ENCODE results near the gene EPS8L1.

EPS8L1 gene

DNA sequence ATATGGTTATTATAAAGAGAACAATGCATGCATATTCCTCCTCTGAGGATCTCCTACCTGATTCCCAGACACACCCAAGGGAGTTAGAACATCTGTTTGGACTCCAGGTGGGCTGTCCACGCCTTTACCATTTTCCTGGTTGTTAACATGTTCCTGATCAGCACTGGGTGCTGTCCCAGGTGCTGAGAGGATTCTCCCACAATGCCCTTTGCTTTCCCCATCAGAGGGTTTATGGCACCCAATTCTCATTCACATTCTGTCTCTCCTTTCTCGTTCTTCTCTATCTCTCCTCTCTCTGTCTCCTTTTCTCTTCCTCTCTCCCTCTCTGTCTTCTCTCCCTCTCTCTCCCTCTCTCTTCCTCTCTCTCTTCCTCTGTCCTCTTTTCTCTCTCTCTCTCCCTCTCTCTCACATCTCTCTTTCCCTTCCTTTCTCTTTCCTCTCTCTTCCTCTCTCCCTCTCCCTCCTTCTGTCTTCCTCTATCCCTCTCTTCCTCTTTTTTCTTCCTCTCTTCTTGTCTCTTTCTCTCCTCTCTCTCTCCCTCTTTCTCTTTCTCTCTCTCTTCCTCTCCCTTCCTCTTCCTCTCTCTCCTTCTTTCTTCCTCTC is 9.5 kb upstream of the EPS8L1 start:
- TF ChIP-seq, protein P1, sequence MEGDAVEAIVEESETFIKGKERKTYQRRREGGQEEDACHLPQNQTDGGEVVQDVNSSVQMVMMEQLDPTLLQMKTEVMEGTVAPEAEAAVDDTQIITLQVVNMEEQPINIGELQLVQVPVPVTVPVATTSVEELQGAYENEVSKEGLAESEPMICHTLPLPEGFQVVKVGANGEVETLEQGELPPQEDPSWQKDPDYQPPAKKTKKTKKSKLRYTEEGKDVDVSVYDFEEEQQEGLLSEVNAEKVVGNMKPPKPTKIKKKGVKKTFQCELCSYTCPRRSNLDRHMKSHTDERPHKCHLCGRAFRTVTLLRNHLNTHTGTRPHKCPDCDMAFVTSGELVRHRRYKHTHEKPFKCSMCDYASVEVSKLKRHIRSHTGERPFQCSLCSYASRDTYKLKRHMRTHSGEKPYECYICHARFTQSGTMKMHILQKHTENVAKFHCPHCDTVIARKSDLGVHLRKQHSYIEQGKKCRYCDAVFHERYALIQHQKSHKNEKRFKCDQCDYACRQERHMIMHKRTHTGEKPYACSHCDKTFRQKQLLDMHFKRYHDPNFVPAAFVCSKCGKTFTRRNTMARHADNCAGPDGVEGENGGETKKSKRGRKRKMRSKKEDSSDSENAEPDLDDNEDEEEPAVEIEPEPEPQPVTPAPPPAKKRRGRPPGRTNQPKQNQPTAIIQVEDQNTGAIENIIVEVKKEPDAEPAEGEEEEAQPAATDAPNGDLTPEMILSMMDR (IDR thresholded peaks at IDR 0.05; ENCODE audit: low read depth, low read length): no peak
- no peak for DNase-seq (ENCODE audit: low read depth, low spot score)
- no peak overlapping the region for H3K4me3 ChIP-seq (ENCODE audit: low read depth, low read length)
- in situ Hi-C loops (cut with HindIII; ENCODE audit: low sequenced_read_pairs): no loop called here

DNA sequence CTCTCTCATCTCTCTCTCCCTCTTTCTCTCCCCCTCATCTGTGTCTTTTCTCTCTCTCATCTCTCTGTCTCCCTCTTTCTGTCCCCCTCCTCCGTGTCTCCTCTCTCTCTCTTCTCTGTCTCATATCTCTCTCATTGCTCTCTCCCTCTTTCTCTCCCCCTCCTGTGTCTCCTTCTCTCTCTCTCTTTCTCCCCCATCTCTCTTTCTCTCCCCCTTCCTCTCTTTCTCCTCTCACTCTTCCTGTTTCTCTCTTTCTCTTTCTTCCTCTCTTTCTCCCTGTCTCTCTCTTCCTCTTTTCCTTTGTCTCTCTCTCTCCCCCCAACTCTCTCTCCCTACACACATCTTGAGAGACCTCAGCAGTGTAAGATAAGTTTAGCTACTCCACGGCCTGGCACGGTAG is 7.8 kb upstream of the EPS8L1 start:
- DNase-seq (ENCODE audit: low read depth, low spot score): no peak
- TF ChIP-seq, protein P1 (IDR thresholded peaks at IDR 0.05; ENCODE audit: low read depth, low read length): no peak
- in situ Hi-C loops (cut with HindIII; ENCODE audit: low sequenced_read_pairs): no loop called here
- no peak overlapping the region for H3K4me3 ChIP-seq (ENCODE audit: low read depth, low read length)

DNA sequence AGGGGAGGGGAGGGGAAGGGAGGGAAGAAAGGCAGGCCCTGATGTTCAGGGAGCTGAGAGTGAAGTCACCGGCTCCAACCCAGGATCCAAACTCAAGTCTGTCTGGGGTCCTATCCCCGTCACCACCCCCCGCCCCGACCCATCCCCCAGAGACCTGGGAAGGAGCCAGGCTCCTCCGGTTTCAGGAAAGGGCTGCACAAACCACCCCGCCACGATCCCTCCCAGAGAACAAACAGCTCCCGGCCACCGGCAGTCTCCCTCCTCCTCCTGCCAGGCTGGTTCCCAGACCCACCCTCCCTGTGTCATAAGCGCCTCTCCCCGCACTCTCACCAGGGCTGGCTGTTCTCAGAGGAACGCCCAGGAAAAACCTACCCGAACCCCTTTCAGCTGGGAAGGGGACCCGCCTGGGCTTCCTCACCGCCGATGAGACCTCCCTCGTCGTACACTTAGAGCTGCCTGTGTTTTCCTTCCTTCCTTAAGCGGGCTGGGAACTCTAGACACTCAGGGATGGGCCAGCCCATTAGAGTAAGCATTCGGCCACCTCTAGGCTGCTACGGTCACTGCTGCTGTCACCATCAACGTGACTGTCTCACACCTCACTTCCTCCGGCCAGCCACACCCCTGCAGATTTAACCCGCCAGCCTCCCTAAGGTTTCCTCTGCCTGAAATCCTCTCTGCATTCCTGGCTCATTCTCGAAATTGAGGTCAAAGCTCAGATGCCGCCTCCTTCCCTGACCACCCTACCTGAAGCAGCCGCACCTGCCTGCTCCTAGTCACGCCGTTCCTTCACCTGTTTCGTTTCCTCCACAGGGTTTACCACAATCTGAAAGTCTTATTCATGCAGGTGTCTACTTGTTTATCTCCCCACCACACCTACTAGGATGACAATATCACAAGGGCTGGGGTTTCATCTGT is 6.5 kb upstream of the EPS8L1 start:
- in situ Hi-C loops (cut with HindIII; ENCODE audit: low sequenced_read_pairs): no loop called here
- H3K4me3 ChIP-seq (ENCODE audit: low read depth, low read length): no peak overlapping the region
- DNase-seq (ENCODE audit: low read depth, low spot score): peak; percentile 30
- TF ChIP-seq, protein P1 (IDR thresholded peaks at IDR 0.05; ENCODE audit: low read depth, low read length): no peak

- in situ Hi-C loops (cut with HindIII; ENCODE audit: low sequenced_read_pairs): no loop called here
- TF ChIP-seq, protein P1 (IDR thresholded peaks at IDR 0.05; ENCODE audit: low read depth, low read length): no peak
- DNase-seq (ENCODE audit: low read depth, low spot score): no peak
- H3K4me3 ChIP-seq (ENCODE audit: low read depth, low read length): no peak overlapping the region
These were observed 5.8 kb upstream of the EPS8L1 start for GRCh38 chr19:55069865-55070197.

- TF ChIP-seq, protein P1 (IDR thresholded peaks at IDR 0.05; ENCODE audit: low read depth, low read length): no peak
- no peak overlapping the region for H3K4me3 ChIP-seq (ENCODE audit: low read depth, low read length)
- in situ Hi-C loops (cut with HindIII; ENCODE audit: low sequenced_read_pairs): no loop called here
- DNase-seq (ENCODE audit: low read depth, low spot score): no peak
These were observed 5.1 kb upstream of the EPS8L1 start for GRCh38 chr19:55070466-55071128.

DNA sequence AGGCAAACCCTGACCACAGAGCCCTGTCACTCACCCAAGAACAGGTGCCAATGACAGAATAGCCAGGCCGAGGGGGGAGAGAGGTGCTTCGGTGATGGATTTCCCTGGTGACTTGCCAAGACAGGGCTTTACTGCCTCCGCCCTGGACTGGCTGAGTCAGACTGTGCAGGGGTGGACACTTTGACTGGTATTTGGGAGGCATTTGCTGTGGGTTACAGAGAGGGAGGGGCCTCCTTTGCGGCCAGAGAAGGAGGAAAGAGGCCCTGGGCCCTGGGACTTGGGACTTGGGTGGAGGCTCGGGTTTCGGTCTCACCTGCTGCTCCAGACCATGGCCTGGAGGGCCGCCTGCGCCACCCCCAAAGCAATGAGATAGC is 4.6 kb upstream of the EPS8L1 start:
- DNase-seq (ENCODE audit: low read depth, low spot score): peak; percentile 36
- in situ Hi-C loops (cut with HindIII; ENCODE audit: low sequenced_read_pairs): no loop called here
- no peak overlapping the region for H3K4me3 ChIP-seq (ENCODE audit: low read depth, low read length)
- TF ChIP-seq, protein P1 (IDR thresholded peaks at IDR 0.05; ENCODE audit: low read depth, low read length): no peak
